HepG2 (cell line): ENCODE results near the gene JOSD1. TPM values are rescaled to one million over a fixed set of nuclear protein-coding genes. Genes with fewer than 3 reads are reported as not detected.

Source experiments
- JUN ChIP-seq: sonication (generic); formaldehyde crosslinking; IDR thresholded peaks from 2 replicates; pipeline ENCODE4 v1.4.0; 2020; ENCODE audit warnings: mild to moderate bottlenecking, missing genetic modification reagents
- PHB2 ChIP-seq: fragments of 450-650 bp; IDR thresholded peaks from 2 replicates; pipeline ENCODE4 v1.6.1; 2018; ENCODE audit not compliant: partially characterized antibody
- SP4 ChIP-seq: sonication (generic); formaldehyde crosslinking; IDR thresholded peaks from 2 replicates; pipeline ENCODE4 v1.8.1; 2023; ENCODE audit warnings: mild to moderate bottlenecking, missing genetic modification reagents
- SP5 ChIP-seq: IDR thresholded peaks from 2 replicates; pipeline ENCODE4 v1.6.1; 2016; ENCODE audit warnings: low read depth, borderline replicate concordance
- SSRP1 ChIP-seq: IDR thresholded peaks from 2 replicates; pipeline ENCODE4 v1.6.1; 2016; ENCODE audit warnings: control low read depth
- ZFY ChIP-seq: sonication (generic); formaldehyde crosslinking; IDR thresholded peaks from 2 replicates; pipeline ENCODE4 v1.4.0; 2020; ENCODE audit warnings: missing genetic modification reagents
- ZNF563 ChIP-seq: sonication (generic); formaldehyde crosslinking; IDR thresholded peaks from 2 replicates; pipeline ENCODE4 v1.8.0; 2022; ENCODE audit warnings: mild to moderate bottlenecking, moderate library complexity, missing genetic modification reagents
- ZNF629 ChIP-seq: sonication (generic); formaldehyde crosslinking; conservative IDR thresholded peaks from 2 replicates; pipeline ENCODE4 v1.5.0; 2020; ENCODE audit warnings: missing genetic modification reagents
- ZSCAN20 ChIP-seq: sonication (generic); formaldehyde crosslinking; IDR thresholded peaks from 2 replicates; pipeline ENCODE4 v1.4.0; 2020; ENCODE audit warnings: missing genetic modification reagents, mild to moderate bottlenecking, borderline replicate concordance
- polyA plus RNA-seq, 8 experiments: library from polyadenylated mRNA; depleted of rRNA in 3 of 8; stranded (reverse) in 7 of 8; unstranded in 1 of 8; fragments of >200 nt; fragmentation: Illumina TruSeq in 4 of 8; extraction: Trizol in 4 of 8; gene quantifications; 2 replicates each; pipeline versions ENCODE4 v1.2.1 to v1.2.3, GENCODE V29; 2011 to 2016; ENCODE audit warnings: low read depth in 4 of 8, missing spikeins in 1 of 8, mixed read lengths in 1 of 8; ENCODE audit not compliant: insufficient read depth in 1 of 8
- total RNA-seq, 5 experiments: library from RNA; depleted of rRNA; stranded (reverse); fragments of >200 nt; fragmentation: Illumina TruSeq; extraction: Trizol; gene quantifications; 2 replicates each; pipeline ENCODE4 v1.2.3, GENCODE V29; 2016; ENCODE audit warnings: low read depth in 1 of 5
- TF ChIP-seq, protein P1 (sequence below): sonication (generic); formaldehyde crosslinking; conservative IDR thresholded peaks from 2 replicates; pipeline ENCODE4 v1.4.0; 2020; ENCODE audit warnings: missing genetic modification reagents
- TF ChIP-seq, protein P2 (sequence below): fragments of 450-650 bp; IDR thresholded peaks from 2 replicates; pipeline ENCODE4 v1.6.1; 2017; ENCODE audit warnings: mild to moderate bottlenecking
- TF ChIP-seq, protein P3 (sequence below): sonication (generic); formaldehyde crosslinking; IDR thresholded peaks from 2 replicates; pipeline ENCODE4 v1.8.0; 2023; ENCODE audit warnings: mild to moderate bottlenecking, missing genetic modification reagents
- TF ChIP-seq, protein P4 (sequence below): sonication (generic); formaldehyde crosslinking; IDR thresholded peaks from 2 replicates; pipeline ENCODE4 v1.4.0; 2020; ENCODE audit warnings: missing genetic modification reagents
- TF ChIP-seq, protein P5 (sequence below): sonication (generic); formaldehyde crosslinking; IDR thresholded peaks from 2 replicates; pipeline ENCODE4 v1.4.0; 2020; ENCODE audit warnings: missing genetic modification reagents
- TF ChIP-seq, protein P6 (sequence below): sonication (generic); formaldehyde crosslinking; IDR thresholded peaks from 2 replicates; pipeline ENCODE4 v1.4.0; 2020; ENCODE audit warnings: missing genetic modification reagents
- TF ChIP-seq, protein P7 (sequence below): sonication (generic); formaldehyde crosslinking; IDR thresholded peaks from 2 replicates; pipeline ENCODE4 v1.5.0; 2020; ENCODE audit warnings: mild to moderate bottlenecking, missing genetic modification reagents, moderate library complexity

The JOSD1 gene
- total and polyA plus RNA-seq, 2 of the 13 experiments (the other 11 are each of a cell fraction or from before 2014, with no cell fraction given): 31.7 to 38.4 TPM

DNA sequence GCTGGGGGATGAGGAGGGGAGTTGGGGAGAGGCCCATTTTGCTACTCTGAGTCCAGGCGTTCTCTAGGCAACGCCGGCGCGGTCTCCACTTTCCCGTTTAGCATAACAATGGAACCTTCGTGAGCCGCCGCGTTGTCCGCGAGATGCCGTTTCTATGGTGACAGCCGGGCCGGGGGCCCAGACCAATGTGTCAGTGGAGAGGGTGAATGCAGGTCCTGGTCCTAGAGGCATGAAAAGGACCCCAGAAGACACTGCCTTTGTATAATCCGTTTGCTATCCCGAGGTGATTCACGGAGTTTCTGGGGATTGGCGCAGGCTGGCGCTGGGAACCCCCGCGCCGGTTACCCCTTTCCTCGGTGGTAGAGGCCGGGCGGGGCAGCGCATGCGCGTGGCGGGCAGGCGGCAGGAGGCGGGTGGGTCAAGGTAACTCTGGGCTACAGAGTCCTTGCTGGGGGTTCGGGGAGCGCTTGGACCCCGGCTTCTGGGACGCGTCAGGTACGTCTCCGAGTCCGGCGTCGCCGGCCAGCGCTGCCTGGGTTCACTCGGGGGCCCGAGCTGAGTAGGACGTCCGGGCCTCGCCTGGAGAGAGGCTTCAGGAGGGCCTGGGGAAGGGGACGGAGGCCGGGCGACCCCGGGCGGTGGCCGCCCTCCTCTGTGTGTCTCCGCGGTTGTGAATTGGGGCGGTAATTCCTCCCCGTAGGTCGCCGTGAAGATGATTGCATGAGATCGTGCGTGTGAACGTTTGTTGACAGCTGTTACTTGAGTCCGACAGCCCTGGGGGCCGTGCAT, 44.3 kb downstream of the JOSD1 start, which contains the start of the genes CBY1 and FAM227A (continued):
- TF ChIP-seq, protein P1, sequence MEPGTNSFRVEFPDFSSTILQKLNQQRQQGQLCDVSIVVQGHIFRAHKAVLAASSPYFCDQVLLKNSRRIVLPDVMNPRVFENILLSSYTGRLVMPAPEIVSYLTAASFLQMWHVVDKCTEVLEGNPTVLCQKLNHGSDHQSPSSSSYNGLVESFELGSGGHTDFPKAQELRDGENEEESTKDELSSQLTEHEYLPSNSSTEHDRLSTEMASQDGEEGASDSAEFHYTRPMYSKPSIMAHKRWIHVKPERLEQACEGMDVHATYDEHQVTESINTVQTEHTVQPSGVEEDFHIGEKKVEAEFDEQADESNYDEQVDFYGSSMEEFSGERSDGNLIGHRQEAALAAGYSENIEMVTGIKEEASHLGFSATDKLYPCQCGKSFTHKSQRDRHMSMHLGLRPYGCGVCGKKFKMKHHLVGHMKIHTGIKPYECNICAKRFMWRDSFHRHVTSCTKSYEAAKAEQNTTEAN (CRISPR knock-in tag): peak; percentile 42; the same call in 1 of the 2 replicates
- TF ChIP-seq, protein P2, sequence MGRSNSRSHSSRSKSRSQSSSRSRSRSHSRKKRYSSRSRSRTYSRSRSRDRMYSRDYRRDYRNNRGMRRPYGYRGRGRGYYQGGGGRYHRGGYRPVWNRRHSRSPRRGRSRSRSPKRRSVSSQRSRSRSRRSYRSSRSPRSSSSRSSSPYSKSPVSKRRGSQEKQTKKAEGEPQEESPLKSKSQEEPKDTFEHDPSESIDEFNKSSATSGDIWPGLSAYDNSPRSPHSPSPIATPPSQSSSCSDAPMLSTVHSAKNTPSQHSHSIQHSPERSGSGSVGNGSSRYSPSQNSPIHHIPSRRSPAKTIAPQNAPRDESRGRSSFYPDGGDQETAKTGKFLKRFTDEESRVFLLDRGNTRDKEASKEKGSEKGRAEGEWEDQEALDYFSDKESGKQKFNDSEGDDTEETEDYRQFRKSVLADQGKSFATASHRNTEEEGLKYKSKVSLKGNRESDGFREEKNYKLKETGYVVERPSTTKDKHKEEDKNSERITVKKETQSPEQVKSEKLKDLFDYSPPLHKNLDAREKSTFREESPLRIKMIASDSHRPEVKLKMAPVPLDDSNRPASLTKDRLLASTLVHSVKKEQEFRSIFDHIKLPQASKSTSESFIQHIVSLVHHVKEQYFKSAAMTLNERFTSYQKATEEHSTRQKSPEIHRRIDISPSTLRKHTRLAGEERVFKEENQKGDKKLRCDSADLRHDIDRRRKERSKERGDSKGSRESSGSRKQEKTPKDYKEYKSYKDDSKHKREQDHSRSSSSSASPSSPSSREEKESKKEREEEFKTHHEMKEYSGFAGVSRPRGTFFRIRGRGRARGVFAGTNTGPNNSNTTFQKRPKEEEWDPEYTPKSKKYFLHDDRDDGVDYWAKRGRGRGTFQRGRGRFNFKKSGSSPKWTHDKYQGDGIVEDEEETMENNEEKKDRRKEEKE: no peak
- TF ChIP-seq ZFY (peak; percentile 72), PHB2 (no peak), SP5 (CRISPR knock-in tag) (peak; percentile 83), SSRP1 (CRISPR knock-in tag) (no peak), JUN (CRISPR knock-in tag) (no peak), ZNF629 (CRISPR knock-in tag) (no peak), ZSCAN20 (CRISPR knock-in tag) (no peak), ZNF563 (CRISPR knock-in tag) (0 out of 2 replicates have a peak, but pooled peaks have one; percentile 69), SP4 (CRISPR knock-in tag) (peak; percentile 59; the same call in 1 of the 2 replicates)
- TF ChIP-seq, protein P3, sequence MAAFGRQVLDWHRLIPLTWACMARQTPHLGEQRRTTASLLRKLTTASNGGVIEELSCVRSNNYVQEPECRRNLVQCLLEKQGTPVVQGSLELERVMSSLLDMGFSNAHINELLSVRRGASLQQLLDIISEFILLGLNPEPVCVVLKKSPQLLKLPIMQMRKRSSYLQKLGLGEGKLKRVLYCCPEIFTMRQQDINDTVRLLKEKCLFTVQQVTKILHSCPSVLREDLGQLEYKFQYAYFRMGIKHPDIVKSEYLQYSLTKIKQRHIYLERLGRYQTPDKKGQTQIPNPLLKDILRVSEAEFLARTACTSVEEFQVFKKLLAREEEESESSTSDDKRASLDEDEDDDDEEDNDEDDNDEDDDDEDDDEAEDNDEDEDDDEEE (CRISPR knock-in tag): peak; percentile 43; the same call in 1 of the 2 replicates
- TF ChIP-seq, protein P4, sequence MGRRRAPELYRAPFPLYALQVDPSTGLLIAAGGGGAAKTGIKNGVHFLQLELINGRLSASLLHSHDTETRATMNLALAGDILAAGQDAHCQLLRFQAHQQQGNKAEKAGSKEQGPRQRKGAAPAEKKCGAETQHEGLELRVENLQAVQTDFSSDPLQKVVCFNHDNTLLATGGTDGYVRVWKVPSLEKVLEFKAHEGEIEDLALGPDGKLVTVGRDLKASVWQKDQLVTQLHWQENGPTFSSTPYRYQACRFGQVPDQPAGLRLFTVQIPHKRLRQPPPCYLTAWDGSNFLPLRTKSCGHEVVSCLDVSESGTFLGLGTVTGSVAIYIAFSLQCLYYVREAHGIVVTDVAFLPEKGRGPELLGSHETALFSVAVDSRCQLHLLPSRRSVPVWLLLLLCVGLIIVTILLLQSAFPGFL (CRISPR knock-in tag): no peak
- TF ChIP-seq, protein P5, sequence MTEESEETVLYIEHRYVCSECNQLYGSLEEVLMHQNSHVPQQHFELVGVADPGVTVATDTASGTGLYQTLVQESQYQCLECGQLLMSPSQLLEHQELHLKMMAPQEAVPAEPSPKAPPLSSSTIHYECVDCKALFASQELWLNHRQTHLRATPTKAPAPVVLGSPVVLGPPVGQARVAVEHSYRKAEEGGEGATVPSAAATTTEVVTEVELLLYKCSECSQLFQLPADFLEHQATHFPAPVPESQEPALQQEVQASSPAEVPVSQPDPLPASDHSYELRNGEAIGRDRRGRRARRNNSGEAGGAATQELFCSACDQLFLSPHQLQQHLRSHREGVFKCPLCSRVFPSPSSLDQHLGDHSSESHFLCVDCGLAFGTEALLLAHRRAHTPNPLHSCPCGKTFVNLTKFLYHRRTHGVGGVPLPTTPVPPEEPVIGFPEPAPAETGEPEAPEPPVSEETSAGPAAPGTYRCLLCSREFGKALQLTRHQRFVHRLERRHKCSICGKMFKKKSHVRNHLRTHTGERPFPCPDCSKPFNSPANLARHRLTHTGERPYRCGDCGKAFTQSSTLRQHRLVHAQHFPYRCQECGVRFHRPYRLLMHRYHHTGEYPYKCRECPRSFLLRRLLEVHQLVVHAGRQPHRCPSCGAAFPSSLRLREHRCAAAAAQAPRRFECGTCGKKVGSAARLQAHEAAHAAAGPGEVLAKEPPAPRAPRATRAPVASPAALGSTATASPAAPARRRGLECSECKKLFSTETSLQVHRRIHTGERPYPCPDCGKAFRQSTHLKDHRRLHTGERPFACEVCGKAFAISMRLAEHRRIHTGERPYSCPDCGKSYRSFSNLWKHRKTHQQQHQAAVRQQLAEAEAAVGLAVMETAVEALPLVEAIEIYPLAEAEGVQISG (CRISPR knock-in tag): peak; percentile 66
- TF ChIP-seq, protein P6, sequence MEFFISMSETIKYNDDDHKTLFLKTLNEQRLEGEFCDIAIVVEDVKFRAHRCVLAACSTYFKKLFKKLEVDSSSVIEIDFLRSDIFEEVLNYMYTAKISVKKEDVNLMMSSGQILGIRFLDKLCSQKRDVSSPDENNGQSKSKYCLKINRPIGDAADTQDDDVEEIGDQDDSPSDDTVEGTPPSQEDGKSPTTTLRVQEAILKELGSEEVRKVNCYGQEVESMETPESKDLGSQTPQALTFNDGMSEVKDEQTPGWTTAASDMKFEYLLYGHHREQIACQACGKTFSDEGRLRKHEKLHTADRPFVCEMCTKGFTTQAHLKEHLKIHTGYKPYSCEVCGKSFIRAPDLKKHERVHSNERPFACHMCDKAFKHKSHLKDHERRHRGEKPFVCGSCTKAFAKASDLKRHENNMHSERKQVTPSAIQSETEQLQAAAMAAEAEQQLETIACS (CRISPR knock-in tag): no peak
- TF ChIP-seq, protein P7, sequence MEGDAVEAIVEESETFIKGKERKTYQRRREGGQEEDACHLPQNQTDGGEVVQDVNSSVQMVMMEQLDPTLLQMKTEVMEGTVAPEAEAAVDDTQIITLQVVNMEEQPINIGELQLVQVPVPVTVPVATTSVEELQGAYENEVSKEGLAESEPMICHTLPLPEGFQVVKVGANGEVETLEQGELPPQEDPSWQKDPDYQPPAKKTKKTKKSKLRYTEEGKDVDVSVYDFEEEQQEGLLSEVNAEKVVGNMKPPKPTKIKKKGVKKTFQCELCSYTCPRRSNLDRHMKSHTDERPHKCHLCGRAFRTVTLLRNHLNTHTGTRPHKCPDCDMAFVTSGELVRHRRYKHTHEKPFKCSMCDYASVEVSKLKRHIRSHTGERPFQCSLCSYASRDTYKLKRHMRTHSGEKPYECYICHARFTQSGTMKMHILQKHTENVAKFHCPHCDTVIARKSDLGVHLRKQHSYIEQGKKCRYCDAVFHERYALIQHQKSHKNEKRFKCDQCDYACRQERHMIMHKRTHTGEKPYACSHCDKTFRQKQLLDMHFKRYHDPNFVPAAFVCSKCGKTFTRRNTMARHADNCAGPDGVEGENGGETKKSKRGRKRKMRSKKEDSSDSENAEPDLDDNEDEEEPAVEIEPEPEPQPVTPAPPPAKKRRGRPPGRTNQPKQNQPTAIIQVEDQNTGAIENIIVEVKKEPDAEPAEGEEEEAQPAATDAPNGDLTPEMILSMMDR (CRISPR knock-in tag): peak; percentile 19
